HL-60 (cell line): ENCODE data around the gene AK9.

Experiments used
- CTCF ChIP-seq: IDR thresholded peaks from one replicate; pipeline ENCODE4 v1.5.1; 2011; ENCODE audit warnings: low read length, control low read depth, inconsistent platforms; ENCODE audit not compliant: insufficient read depth
- GABPA ChIP-seq: IDR thresholded peaks from 2 replicates; pipeline ENCODE4 v1.6.1; 2012; ENCODE audit warnings: low read depth
- POLR2AphosphoS5 ChIP-seq: IDR thresholded peaks from 2 replicates; pipeline ENCODE4 v1.6.1; 2012; ENCODE audit warnings: low read depth
- REST ChIP-seq: IDR thresholded peaks from 2 replicates; pipeline ENCODE4 v1.6.1; 2012; ENCODE audit warnings: low read depth; ENCODE audit not compliant: insufficient replicate concordance
- SPI1 ChIP-seq: IDR thresholded peaks from 2 replicates; pipeline ENCODE4 v1.6.1; 2012; ENCODE audit warnings: low read depth, mild to moderate bottlenecking, borderline replicate concordance

- TF ChIP-seq POLR2AphosphoS5: no peak
- no peak for TF ChIP-seq CTCF
- TF ChIP-seq REST: no peak
- TF ChIP-seq GABPA: no peak
- no peak for TF ChIP-seq SPI1
Measured at GRCh38 chr6:109579361-109579760, 111.6 kb downstream of the AK9 start.
